Measurements from ENCODE around the gene SUMO3.
A peak's percentile ranks its signal among the peaks of the same experiment; 100 is the strongest.

SUMO3 gene

GRCh38 chr21:44801468-44802395, 16.1 kb downstream of the SUMO3 start, which contains the start of gene UBE2G2:
Gene UBE2G2, minus strand, starts transcription at chr21:44801820. Its CDS starts 72 bp downstream, at chr21:44801748.
- DNase-seq (ENCODE audit: low spot score) = peak; percentile 89

GRCh38 chr21:44800971-44801467, 16.8 kb downstream of the SUMO3 start:
- DNase-seq (ENCODE audit: low spot score) = peak; percentile 55

GRCh38 chr21:44800103-44800502, 17.8 kb downstream of the SUMO3 start:
- peak; percentile 18 for DNase-seq (ENCODE audit: low spot score)

- no peak for DNase-seq (ENCODE audit: low spot score)
These were observed 18.2 kb downstream of the SUMO3 start for GRCh38 chr21:44799646-44800045.

- no peak for DNase-seq (ENCODE audit: low spot score)
These were observed 20.1 kb downstream of the SUMO3 start for GRCh38 chr21:44797775-44798174.

- DNase-seq (ENCODE audit: low spot score) = no peak
These were observed 22.5 kb downstream of the SUMO3 start for GRCh38 chr21:44795342-44795741.

GRCh38 chr21:44793592-44794374, 24.1 kb downstream of the SUMO3 start:
- no peak for DNase-seq (ENCODE audit: low spot score)

GRCh38 chr21:44792702-44793591, 24.9 kb downstream of the SUMO3 start:
- DNase-seq (ENCODE audit: low spot score) = peak; percentile 68

GRCh38 chr21:44791993-44792392, 25.9 kb downstream of the SUMO3 start:
- no peak for DNase-seq (ENCODE audit: low spot score)

GRCh38 chr21:44791246-44791645, 26.6 kb downstream of the SUMO3 start:
- DNase-seq (ENCODE audit: low spot score) = no peak

GRCh38 chr21:44790368-44790767, 27.5 kb downstream of the SUMO3 start:
- no peak for DNase-seq (ENCODE audit: low spot score)

GRCh38 chr21:44789880-44790279, 28.0 kb downstream of the SUMO3 start:
- no peak for DNase-seq (ENCODE audit: low spot score)

GRCh38 chr21:44785620-44786335, 32.1 kb downstream of the SUMO3 start:
- no peak for DNase-seq (ENCODE audit: low spot score)

- DNase-seq (ENCODE audit: low spot score) = no peak
These were observed 33.1 kb downstream of the SUMO3 start for GRCh38 chr21:44784810-44785209.

GRCh38 chr21:44783020-44783696, 34.7 kb downstream of the SUMO3 start:
- no peak for DNase-seq (ENCODE audit: low spot score)

- DNase-seq (ENCODE audit: low spot score) = no peak
These were observed 36.9 kb downstream of the SUMO3 start for GRCh38 chr21:44780767-44781459.

- no peak for DNase-seq (ENCODE audit: low spot score)
These were observed 37.7 kb downstream of the SUMO3 start for GRCh38 chr21:44780137-44780502.

GRCh38 chr21:44779417-44780136, 38.3 kb downstream of the SUMO3 start:
- DNase-seq (ENCODE audit: low spot score) = no peak

- DNase-seq (ENCODE audit: low spot score) = no peak
These were observed 38.9 kb downstream of the SUMO3 start for GRCh38 chr21:44778983-44779382.

Data from CD4-positive, alpha-beta T cell treated with Interleukin-2 at 100 ng/mL for 4 hours (primary cell).